Uterus (tissue), 2 donors: ENCODE data around the gene SCRN2.

Experiments used
- POLR2A ChIP-seq, 2 donors: fragments of 450-650 bp; IDR thresholded peaks; one replicate each; pipeline ENCODE4 v1.6.1; 2016; ENCODE audit warnings: antibody characterized with exemption in 2 of 2, mild to moderate bottlenecking in 1 of 2, moderate library complexity in 1 of 2
- TF ChIP-seq, protein P1 (sequence below), 4 experiments: fragments of 200-600 bp in 2 of 4; fragments of 450-650 bp in 2 of 4; sonication (generic) in 2 of 4; IDR thresholded peaks; one replicate each; pipeline ENCODE4 v1.5.1; 2016 to 2019; ENCODE audit warnings: antibody characterized with exemption in 4 of 4, mild to moderate bottlenecking in 2 of 4, moderate library complexity in 1 of 4

GRCh38 chr17:47831003-47831933 lies 9.8 kb downstream of the SCRN2 start, which contains the start of the genes LRRC46 and MRPL10:
- TF ChIP-seq, protein P1, sequence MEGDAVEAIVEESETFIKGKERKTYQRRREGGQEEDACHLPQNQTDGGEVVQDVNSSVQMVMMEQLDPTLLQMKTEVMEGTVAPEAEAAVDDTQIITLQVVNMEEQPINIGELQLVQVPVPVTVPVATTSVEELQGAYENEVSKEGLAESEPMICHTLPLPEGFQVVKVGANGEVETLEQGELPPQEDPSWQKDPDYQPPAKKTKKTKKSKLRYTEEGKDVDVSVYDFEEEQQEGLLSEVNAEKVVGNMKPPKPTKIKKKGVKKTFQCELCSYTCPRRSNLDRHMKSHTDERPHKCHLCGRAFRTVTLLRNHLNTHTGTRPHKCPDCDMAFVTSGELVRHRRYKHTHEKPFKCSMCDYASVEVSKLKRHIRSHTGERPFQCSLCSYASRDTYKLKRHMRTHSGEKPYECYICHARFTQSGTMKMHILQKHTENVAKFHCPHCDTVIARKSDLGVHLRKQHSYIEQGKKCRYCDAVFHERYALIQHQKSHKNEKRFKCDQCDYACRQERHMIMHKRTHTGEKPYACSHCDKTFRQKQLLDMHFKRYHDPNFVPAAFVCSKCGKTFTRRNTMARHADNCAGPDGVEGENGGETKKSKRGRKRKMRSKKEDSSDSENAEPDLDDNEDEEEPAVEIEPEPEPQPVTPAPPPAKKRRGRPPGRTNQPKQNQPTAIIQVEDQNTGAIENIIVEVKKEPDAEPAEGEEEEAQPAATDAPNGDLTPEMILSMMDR (IDR thresholded peaks at IDR 0.05): peak in 1 of 4 experiments; percentile 55
- peak; percentile 63 to 85 for TF ChIP-seq POLR2A (IDR thresholded peaks at IDR 0.05)
